ENCODE measurements around the gene SLC38A4. TPM values are rescaled to one million over a fixed set of nuclear protein-coding genes. Genes with fewer than 3 reads are reported as not detected.

The SLC38A4 gene
- total and polyA plus RNA-seq, 9 of the 15 experiments (the other 6 are each of a cell fraction or from before 2014, with no cell fraction given): 0.16 TPM; not detected in 8

DNA sequence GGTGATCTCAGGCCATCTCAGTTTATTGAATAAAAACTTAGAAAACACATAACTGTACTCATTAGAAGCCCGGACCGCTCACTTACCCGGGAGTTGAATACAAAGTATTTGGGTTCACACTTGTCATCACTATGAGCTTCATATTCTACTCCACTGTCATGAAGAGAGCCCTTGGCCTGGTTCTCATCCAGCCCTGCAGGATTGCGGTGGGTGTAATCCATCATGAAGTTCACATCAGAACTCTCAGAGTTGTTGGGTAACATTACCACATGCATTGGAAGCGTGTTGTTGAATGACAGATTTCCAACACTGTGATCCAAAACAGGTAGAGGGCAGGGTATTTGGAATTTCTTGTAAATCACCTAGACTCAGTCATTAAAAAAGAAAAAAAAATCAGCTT is 47.4 kb downstream of the SLC38A4 start (continued):
- TF ChIP-seq ZNF785 (CRISPR knock-in tag; IDR thresholded peaks at IDR 0.05) (no peak), ZNF699 (CRISPR knock-in tag; IDR thresholded peaks at IDR 0.05; ENCODE audit: insufficient replicate concordance) (no peak), TOE1 (IDR thresholded peaks at IDR 0.05; ENCODE audit: borderline replicate concordance) (no peak), TOE1 (CRISPR knock-in tag; IDR thresholded peaks at IDR 0.05; ENCODE audit: borderline replicate concordance, low read depth) (no peak), CHD2 (IDR thresholded peaks at IDR 0.05; ENCODE audit: low read depth, low read length) (no peak), TCFL5 (CRISPR knock-in tag; conservative IDR thresholded peaks at IDR 0.05) (no peak), TAF7 (tag; IDR thresholded peaks at IDR 0.05) (no peak), HNRNPK (IDR thresholded peaks at IDR 0.05; ENCODE audit: low read depth, low read length, poor library complexity, severe bottlenecking) (no peak), SMARCE1 (IDR thresholded peaks at IDR 0.05) (no peak)

GRCh38 chr12:46777587-46777986 is 48.2 kb downstream of the SLC38A4 start:
- CTCF ChIA-PET (ENCODE audit: low intra/inter-chr PET ratio): no interaction called here
- 0% methylated on average over 4 of the region's 4 CpGs for WGBS (ENCODE audit: insufficient coverage, low coverage, missing lambda C conversion rate)
- Histone ChIP-seq H3K9me3 (replicated peaks; ENCODE audit: control insufficient read depth, insufficient read depth, low read depth, low read length) (no peaks in the 10 kb centered on the region), H3K9me1 (ENCODE audit: control insufficient read depth, insufficient read depth, low read length) (no peaks in the 10 kb centered on the region), H3K4me1 (replicated peaks in 1 of 2; ENCODE audit: control insufficient read depth in 2 of 2, insufficient read depth in 2 of 2, low read length in 2 of 2) (no peaks in the 10 kb centered on the region), H2AFZ (ENCODE audit: low read depth, low read length) (no peak overlapping the region), H3K79me2 (ENCODE audit: control insufficient read depth, insufficient read depth, low read length) (no peaks in the 10 kb centered on the region), H3K27ac (ENCODE audit: extremely low read depth, low read depth, low read length) (no peak overlapping the region), H4K20me1 (replicated peaks; ENCODE audit: control insufficient read depth, insufficient read depth, low read length) (no peaks in the 10 kb centered on the region), H3K36me3 (ENCODE audit: control insufficient read depth, insufficient read depth, low read length) (no peaks in the 10 kb centered on the region), H3K4me2 (ENCODE audit: insufficient read depth, low read length) (no peak overlapping the region), H3K27me3 (ENCODE audit: control insufficient read depth in 2 of 2, insufficient read depth in 2 of 2, low read length in 2 of 2) (no peaks in the 10 kb centered on the region), H3K9ac (ENCODE audit: insufficient read depth in 1 of 2, low read depth in 2 of 2, low read length in 2 of 2) (no peak overlapping the region), H3K4me3 (no peak overlapping the region)
- POLR2A ChIA-PET: interaction anchor here (0.9 kb wide), 1 partner anchor 9 kb away, joined by 3 read pairs; no protein-coding TSS in a partner anchor
- FAIRE-seq: no peak
- no peak for ATAC-seq
- in situ Hi-C loops (cut with MboI): no loop called here
- no peak for DNase-seq (ENCODE audit: extremely low read depth in 1 of 4, low spot score in 3 of 4)
- intact Hi-C loops (cut with micrococcal nuclease): no loop called here
- BruUV-seq (replicated peaks): no TSS peak
- TF ChIP-seq ZNF253 (CRISPR knock-in tag; conservative IDR thresholded peaks at IDR 0.05): no peak
- TF ChIP-seq MTF1 (CRISPR knock-in tag; IDR thresholded peaks at IDR 0.05; ENCODE audit: borderline replicate concordance): no peak
- no peak for TF ChIP-seq TFAM (CRISPR knock-in tag; conservative IDR thresholded peaks at IDR 0.05)
- TF ChIP-seq BMI1 (IDR thresholded peaks at IDR 0.05; ENCODE audit: low read length): no peak
- TF ChIP-seq ATF7 (IDR thresholded peaks at IDR 0.05): no peak
- no peak for TF ChIP-seq ZNF175 (CRISPR knock-in tag; IDR thresholded peaks at IDR 0.05; ENCODE audit: low read depth)
- TF ChIP-seq ELK3 (CRISPR knock-in tag; IDR thresholded peaks at IDR 0.05): no peak
- no peak for TF ChIP-seq ZNF695 (CRISPR knock-in tag; IDR thresholded peaks at IDR 0.05)
- no peak for TF ChIP-seq MTA3 (IDR thresholded peaks at IDR 0.05; ENCODE audit: borderline replicate concordance)
- no peak for TF ChIP-seq SRF (CRISPR knock-in tag; IDR thresholded peaks at IDR 0.05)
- no peak for TF ChIP-seq ZNF592 (IDR thresholded peaks at IDR 0.05)
